Measurements from ENCODE around the gene LAMTOR3. TPM values are rescaled to one million over a fixed set of nuclear protein-coding genes. Genes with fewer than 3 reads are reported as not detected.

LAMTOR3 gene
- total and polyA plus RNA-seq, 10 of the 15 experiments (the other 5 are each of a cell fraction or from before 2014, with no cell fraction given): 30.1 to 120 (median 65.5) TPM

- TF ChIP-seq SIX5 (IDR thresholded peaks at IDR 0.05; ENCODE audit: low read depth, low read length, severe bottlenecking) (peak; percentile 47), ATF2 (IDR thresholded peaks at IDR 0.05; ENCODE audit: low read length) (no peak), KDM1A (IDR thresholded peaks at IDR 0.05; ENCODE audit: borderline replicate concordance) (no peak)
Observed at GRCh38 chr4:99894161-99894997, at the start of gene LAMTOR3 (continued).

DNA sequence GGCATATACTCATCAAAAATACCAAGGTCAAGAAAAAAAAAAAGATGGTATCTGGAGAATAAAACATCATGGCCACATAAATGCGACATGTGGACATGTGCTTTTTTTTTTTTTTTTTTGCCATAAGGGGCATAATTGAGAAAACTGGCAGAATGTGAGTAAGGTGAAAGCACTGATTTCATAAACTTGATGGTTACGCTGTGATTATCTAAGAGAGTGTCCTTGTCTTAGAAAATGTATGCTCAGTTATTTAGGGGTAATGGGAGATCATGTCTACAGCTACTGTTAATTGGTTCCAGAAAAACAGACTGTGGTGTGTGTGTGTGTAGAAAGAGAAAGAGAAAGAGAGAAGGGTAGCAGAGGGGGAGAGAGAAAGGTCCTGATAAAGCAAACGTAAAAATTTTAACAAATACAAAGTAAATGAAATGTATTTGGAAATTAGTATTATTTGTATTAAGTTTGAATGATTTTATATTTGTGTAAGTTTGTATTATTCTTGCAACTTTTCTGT is 44.1 kb upstream of the LAMTOR3 start:
- ChIA-PET RAD21 (ENCODE audit: unreplicated experiment) (interaction anchor here (0.7 kb wide), 1 partner anchor 17 kb away, joined by 3 read pairs; no protein-coding TSS in a partner anchor), CTCF (no interaction called here), SMC1A (ENCODE audit: uncharacterized antibody, unreplicated experiment) (interaction anchor here (1.7 kb wide), 1 partner anchor 44 kb away, joined by 5 read pairs; the partner anchor contains the start of gene LAMTOR3), POLR2A (interaction anchor here (0.6 to 0.7 kb wide), 3 partner anchors 10 to 24 kb away, joined by 3 to 7 read pairs (median 4); no protein-coding TSS in a partner anchor)
- Histone ChIP-seq H3K79me2 (ENCODE audit: control insufficient read depth, insufficient read depth, low read length) (peaks cover 64% of the 10 kb centered on the region), H2AFZ (ENCODE audit: control insufficient read depth, low read depth, low read length) (no peak overlapping the region), H3K36me3 (ENCODE audit: control insufficient read depth in 2 of 2, insufficient read depth in 2 of 2, low read length in 1 of 2) (peaks cover 0 to 7% of the 10 kb centered on the region in 2 experiments; a peak in 3 of 4 replicates), H3K27me3 (replicated peaks in 1 of 2; ENCODE audit: control insufficient read depth in 2 of 2, insufficient read depth in 2 of 2, low read length in 1 of 2) (no peaks in the 10 kb centered on the region), H3K9ac (ENCODE audit: control insufficient read depth, insufficient read depth, low read length) (no peak overlapping the region), H3K4me1 (ENCODE audit: control insufficient read depth, insufficient read depth, low read length) (no peaks in the 10 kb centered on the region; the same call in 1 of the 2 replicates), H4K20me1 (ENCODE audit: control insufficient read depth, insufficient read depth) (no peaks in the 10 kb centered on the region), H3K4me2 (ENCODE audit: control insufficient read depth, insufficient read depth) (no peak overlapping the region), H3K4me3 (no peak overlapping the region), H3K27ac (ENCODE audit: control insufficient read depth, insufficient read depth) (no peak overlapping the region), H3K9me3 (replicated peaks; ENCODE audit: control insufficient read depth, insufficient read depth, low read length) (peaks cover 25% of the 10 kb centered on the region)
- no TSS peak for BruUV-seq (replicated peaks)
- no peak for DNase-seq (ENCODE audit: low read depth, low spot score)
- ATAC-seq: peak; percentile 48
- TF ChIP-seq SKIL (IDR thresholded peaks at IDR 0.05; ENCODE audit: low read depth, poor library complexity, severe bottlenecking): no peak
- TF ChIP-seq SUPT20H (IDR thresholded peaks at IDR 0.05; ENCODE audit: borderline replicate concordance, control insufficient read depth, low read depth, low read length): no peak
- no peak for TF ChIP-seq IRF4 (IDR thresholded peaks at IDR 0.05; ENCODE audit: low read depth, low read length)
- TF ChIP-seq MYC (IDR thresholded peaks at IDR 0.05; ENCODE audit: insufficient read depth, insufficient read length, insufficient replicate concordance, low read length, severe bottlenecking): no peak
- intact Hi-C loops (cut with micrococcal nuclease; ENCODE audit: unreplicated experiment) (no loop called here), in situ Hi-C loops (cut with MboI) (loop anchor here (25.0 kb wide), 1 partner anchor 851 kb away; the partner anchor contains the start of gene ADH5)
- FAIRE-seq: no peak
- WGBS (ENCODE audit: insufficient coverage, insufficient replicate concordance, low lambda C conversion rate, missing lambda C conversion rate): 100% methylated on average over 2 of the region's 3 CpGs

Data from GM12878 (cell line).